Loucy (cell line): ENCODE measurements around the gene FARP1.

Experiments used
- EZH2phosphoT487 ChIP-seq: fragments of 200-600 bp; IDR thresholded peaks from 2 replicates; pipeline ENCODE4 v1.6.1; 2018; ENCODE audit warnings: antibody characterized with exemption, mild to moderate bottlenecking, moderate library complexity, borderline replicate concordance
- TF ChIP-seq, protein P1 (sequence below): fragments of 200-600 bp; sonication (generic); conservative IDR thresholded peaks from 2 replicates; pipeline ENCODE4 v1.5.1; 2014; ENCODE audit warnings: mild to moderate bottlenecking, antibody characterized with exemption, low read length

DNA sequence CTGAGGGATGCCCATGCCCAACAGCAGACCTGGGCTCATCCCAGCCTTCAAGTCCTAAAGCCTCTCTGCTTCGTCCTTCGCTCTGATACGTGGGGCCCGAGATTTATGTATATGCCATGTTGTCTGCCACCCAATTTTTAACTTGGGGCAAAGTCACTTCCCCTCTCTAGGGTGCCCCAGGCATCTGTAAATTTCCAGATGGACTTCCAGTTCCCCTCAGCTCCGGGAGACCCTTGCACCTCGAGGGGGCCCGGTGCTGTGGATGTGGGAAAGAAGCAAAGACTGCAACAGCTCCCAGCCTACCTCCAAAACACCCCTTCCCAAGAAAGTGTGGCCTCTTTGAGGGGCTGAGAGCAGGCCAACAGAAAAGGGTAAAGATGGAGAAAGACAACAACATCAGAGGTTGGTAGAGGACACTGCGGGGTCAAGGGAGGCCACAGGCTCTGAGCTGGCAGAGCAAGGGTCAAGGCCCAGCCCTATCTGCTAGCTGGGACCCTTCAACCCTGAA is 336.7 kb downstream of the FARP1 start:
- TF ChIP-seq, protein P1, sequence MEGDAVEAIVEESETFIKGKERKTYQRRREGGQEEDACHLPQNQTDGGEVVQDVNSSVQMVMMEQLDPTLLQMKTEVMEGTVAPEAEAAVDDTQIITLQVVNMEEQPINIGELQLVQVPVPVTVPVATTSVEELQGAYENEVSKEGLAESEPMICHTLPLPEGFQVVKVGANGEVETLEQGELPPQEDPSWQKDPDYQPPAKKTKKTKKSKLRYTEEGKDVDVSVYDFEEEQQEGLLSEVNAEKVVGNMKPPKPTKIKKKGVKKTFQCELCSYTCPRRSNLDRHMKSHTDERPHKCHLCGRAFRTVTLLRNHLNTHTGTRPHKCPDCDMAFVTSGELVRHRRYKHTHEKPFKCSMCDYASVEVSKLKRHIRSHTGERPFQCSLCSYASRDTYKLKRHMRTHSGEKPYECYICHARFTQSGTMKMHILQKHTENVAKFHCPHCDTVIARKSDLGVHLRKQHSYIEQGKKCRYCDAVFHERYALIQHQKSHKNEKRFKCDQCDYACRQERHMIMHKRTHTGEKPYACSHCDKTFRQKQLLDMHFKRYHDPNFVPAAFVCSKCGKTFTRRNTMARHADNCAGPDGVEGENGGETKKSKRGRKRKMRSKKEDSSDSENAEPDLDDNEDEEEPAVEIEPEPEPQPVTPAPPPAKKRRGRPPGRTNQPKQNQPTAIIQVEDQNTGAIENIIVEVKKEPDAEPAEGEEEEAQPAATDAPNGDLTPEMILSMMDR = no peak
- TF ChIP-seq EZH2phosphoT487 = no peak
